ENCODE results near the gene TMEM131L.
"Not testable (repeated sequence)": the region's sequence is repeated elsewhere in the genome, so short reads cannot be mapped to it uniquely, and the experiment has no call there.

TMEM131L gene

GRCh38 chr4:153506341-153507309, 40.5 kb downstream of the TMEM131L start:
- TF ChIP-seq CTCF (IDR thresholded peaks at IDR 0.05; ENCODE audit: insufficient read depth, low read length, missing control alignments) = no peak
- H3K4me3 ChIP-seq (ENCODE audit: low read depth, low read length) = no peak overlapping the region
- ChIA-PET CTCF (no interaction called here), POLR2A (no interaction called here)
- DNase-seq (ENCODE audit: low read depth, low spot score) = no peak

- ChIA-PET CTCF (no interaction called here), POLR2A (no interaction called here)
- no peak for DNase-seq (ENCODE audit: low read depth, low spot score)
- TF ChIP-seq CTCF (IDR thresholded peaks at IDR 0.05; ENCODE audit: insufficient read depth, low read length, missing control alignments) = no peak
- H3K4me3 ChIP-seq (ENCODE audit: low read depth, low read length) = no peak overlapping the region
Measured at GRCh38 chr4:153507310-153508073, 41.3 kb downstream of the TMEM131L start.

GRCh38 chr4:153509212-153509611, 43.1 kb downstream of the TMEM131L start:
- DNase-seq (ENCODE audit: low read depth, low spot score); H3K4me3 ChIP-seq (ENCODE audit: low read depth, low read length); POLR2A ChIA-PET: not testable (repeated sequence)
- CTCF ChIA-PET = interaction anchor here (0.8 to 1.0 kb wide), 3 partner anchors 17 to 43 kb away, joined by 3 read pairs; partner anchors contain the start of gene TMEM131L

- TF ChIP-seq CTCF (IDR thresholded peaks at IDR 0.05; ENCODE audit: insufficient read depth, low read length, missing control alignments) = no peak
- DNase-seq (ENCODE audit: low read depth, low spot score) = no peak
- ChIA-PET POLR2A (no interaction called here), CTCF (interaction anchor here (0.8 to 1.0 kb wide), 2 partner anchors 17 to 32 kb away, joined by 3 read pairs; no protein-coding TSS in a partner anchor)
- no peak overlapping the region for H3K4me3 ChIP-seq (ENCODE audit: low read depth, low read length)
Measured at GRCh38 chr4:153509724-153510123, 43.6 kb downstream of the TMEM131L start.

GRCh38 chr4:153510252-153511001, 44.3 kb downstream of the TMEM131L start:
- DNase-seq (ENCODE audit: low read depth, low spot score) = no peak
- no peak for TF ChIP-seq CTCF (IDR thresholded peaks at IDR 0.05; ENCODE audit: insufficient read depth, low read length, missing control alignments)
- no peak overlapping the region for H3K4me3 ChIP-seq (ENCODE audit: low read depth, low read length)
- ChIA-PET CTCF (interaction anchor here (0.8 kb wide), 1 partner anchor 31 kb away, joined by 3 read pairs; no protein-coding TSS in a partner anchor), POLR2A (no interaction called here)

GRCh38 chr4:153511104-153511503, 44.9 kb downstream of the TMEM131L start:
- ChIA-PET CTCF (no interaction called here), POLR2A (no interaction called here)
- no peak for DNase-seq (ENCODE audit: low read depth, low spot score)
- no peak for TF ChIP-seq CTCF (IDR thresholded peaks at IDR 0.05; ENCODE audit: insufficient read depth, low read length, missing control alignments)
- no peak overlapping the region for H3K4me3 ChIP-seq (ENCODE audit: low read depth, low read length)

Measured in AG04449 (cell line).